Fibroblast of skin of back (primary cell): ENCODE results near the gene TNNT2.
A peak's percentile ranks its signal among the peaks of the same experiment; 100 is the strongest.

Source experiments
- DNase-seq: peaks from one replicate; pipeline ENCODE4 v3.0.0-alpha.2; 2013

The TNNT2 gene

DNA sequence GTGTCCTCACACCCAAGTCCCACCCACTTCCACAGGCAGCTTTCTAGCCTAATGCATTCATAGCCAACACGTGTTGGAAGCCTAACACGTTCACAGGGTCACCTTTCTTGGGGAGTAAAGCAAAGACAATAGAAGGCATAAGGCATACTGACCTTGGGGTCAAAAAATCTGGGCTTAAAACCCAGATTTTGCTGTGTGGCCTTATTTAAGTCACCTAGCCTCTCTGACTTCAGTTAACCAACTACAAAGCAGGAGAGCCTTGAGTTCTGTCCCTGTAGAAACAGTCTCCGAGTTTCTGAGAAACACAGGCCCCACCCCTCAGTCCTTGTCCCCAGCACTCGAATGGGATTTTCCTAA lies 1.4 kb downstream of the TNNT2 start:
- no peak for DNase-seq

DNA sequence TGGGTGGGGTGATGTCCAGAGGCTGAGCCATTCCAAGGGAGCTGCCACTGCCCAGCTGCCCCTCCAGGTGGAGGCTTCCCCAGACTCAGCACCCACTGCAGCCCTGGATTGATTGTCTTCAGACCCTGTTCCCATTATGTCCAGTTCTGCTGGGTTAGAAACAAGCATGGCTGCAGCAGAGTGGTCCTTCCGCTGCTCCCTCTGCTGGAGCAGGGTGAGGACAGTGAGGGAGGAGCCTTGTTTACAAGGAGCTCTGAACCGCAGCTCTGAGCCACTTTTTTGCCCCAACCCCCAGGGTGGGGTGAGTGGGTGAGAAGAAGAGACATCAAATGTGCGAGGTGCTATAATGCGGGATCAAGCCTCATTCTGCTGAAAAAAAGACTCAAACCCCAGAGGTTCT lies 2.3 kb downstream of the TNNT2 start:
- DNase-seq: no peak

DNA sequence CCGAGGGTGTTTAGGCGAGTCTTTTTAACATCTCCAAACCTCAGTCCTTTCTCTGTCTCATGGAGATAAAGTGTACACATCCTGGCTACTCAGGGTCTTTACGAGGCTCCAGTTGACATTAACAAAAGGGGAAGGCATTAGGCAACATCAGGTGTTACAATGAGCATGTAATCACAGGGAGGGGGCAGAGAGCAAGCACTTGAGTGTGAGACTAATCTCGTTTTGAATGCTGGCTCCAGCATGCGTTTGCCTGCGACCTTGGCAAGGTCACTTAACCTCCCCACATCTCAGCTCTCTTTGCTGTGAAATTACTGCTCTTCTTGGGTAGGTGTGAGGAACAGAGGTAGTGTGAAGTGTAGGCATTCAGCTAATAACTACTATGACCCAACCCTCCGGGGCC lies 3.1 kb downstream of the TNNT2 start:
- no peak for DNase-seq

DNA sequence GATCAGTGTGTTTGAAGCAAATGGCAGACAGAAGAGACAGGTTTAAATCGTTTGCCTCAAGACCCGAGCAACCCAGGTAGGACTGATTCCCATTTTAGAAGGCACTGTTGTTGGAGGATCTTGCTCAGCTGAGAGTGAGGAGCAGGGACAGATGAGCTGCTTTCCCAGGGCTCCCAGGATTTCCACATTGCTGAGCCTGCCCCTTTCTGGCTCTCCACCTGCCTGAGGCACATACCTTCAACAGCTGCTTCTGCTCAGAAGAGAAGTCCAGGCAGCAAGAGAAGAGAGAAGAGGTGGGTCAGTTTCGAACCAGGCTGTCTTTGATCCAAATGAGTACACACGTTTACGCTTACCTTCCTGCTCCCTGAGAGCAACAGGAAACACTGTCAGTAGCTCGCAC lies 5.7 kb downstream of the TNNT2 start:
- no peak for DNase-seq

DNA sequence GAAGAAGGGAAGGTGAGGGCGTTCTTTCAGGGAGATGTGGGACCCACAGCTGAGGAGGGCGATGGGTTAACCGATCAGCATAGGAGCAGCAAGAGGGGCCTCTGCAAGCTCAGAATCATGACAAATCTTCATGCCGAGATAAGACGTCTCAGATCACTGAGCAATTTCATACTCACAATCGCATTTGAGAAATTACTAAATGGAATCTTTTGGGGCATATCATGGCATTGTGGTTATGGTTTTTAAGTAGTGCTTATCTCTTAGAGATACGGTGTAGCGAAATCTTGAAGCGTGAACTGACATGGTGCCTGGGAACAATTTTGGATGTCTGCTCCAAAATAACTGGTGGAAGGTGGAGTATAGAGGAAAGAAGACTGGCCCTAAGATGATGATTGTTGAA lies 6.2 kb downstream of the TNNT2 start:
- DNase-seq: no peak

DNA sequence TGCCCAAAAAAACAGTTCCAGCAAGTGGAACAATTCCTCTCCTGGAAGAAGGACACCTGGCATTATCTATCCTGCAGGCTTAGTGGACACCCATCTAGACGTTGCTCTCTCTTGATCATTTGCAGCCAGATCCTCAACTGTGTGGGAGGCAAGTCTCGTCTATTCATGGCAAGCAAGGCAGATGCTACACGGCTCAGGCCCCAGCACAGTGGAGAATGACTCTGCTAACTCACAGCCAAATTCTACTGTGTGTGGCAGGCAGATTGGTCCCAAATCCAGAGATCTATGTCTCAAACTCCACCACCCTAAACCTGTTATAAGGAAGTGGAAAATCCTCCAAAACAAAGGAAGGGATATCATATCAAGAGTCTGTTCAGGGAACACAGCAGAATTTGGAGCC lies 7.0 kb downstream of the TNNT2 start:
- DNase-seq: no peak

DNA sequence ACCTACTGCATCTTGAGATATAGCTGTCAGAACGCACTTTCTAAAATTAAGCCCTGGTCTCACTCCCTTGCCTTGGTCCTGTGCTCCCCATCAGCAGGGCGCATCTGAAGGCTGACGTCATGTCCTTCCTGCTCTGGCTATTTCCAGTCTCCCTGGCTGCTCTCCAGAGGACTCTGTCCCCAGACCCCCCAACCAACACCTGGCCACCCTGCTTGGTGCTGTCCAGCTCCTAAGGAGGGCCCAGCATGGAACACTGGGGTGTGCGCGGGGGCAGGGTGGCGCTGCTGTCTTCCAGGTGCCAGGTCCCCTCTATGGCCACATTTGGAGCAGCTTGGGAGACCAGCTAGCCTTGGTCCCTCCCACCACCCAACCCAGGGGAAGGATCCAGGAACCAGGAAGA lies 8.3 kb downstream of the TNNT2 start:
- no peak for DNase-seq

DNA sequence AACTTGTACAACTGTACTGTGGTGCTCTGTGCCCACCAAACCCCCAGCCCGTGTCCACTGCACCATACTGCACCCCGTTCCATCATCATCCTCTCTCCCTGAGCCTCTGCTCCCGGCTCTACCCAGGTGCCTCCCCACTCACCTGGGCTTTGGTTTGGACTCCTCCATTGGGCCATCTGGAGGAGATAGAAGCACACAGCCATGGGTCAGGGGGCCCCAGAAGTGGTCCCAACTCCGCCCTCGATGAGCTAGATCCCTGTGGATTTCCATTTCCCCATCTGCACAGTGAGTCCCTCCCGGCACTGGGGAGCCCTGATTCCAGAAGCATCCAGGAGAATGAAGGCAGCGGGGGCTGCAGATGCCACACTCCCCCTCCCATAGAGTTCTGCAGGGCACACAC lies 10.8 kb downstream of the TNNT2 start:
- DNase-seq: no peak

DNA sequence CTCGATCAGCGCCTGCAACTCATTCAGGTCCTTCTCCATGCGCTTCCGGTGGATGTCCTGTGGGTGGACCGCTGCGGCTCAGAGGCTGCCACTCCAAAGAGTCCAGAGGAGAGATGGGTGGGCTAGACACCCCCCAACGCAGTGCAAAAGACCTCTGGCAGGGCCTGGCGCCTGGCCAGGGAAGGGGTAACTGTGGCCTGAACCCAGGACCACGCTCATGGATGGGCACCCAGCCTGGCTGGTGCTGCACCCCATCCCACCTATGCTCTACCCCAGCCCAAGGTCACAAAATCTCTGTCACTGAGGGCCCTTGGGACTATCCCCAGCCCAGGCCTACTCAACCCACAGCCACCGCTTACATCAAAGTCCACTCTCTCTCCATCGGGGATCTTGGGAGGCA lies 12.2 kb downstream of the TNNT2 start:
- no peak for DNase-seq

DNA sequence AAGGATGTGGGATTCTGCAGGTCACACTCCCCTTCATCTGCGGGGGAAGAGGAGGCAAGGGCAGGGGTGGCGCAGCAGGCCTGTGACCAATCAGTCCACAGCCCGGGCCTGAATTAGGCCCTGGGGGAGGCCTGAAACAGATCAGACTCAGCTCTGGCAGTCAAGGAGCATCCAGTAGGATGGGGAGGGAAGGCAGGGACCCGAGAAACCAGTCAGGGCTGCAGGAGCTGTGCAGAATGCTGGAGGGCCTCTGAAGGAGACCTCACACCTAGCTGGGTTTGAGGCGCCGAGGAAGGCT lies 12.7 kb downstream of the TNNT2 start:
- no peak for DNase-seq

DNA sequence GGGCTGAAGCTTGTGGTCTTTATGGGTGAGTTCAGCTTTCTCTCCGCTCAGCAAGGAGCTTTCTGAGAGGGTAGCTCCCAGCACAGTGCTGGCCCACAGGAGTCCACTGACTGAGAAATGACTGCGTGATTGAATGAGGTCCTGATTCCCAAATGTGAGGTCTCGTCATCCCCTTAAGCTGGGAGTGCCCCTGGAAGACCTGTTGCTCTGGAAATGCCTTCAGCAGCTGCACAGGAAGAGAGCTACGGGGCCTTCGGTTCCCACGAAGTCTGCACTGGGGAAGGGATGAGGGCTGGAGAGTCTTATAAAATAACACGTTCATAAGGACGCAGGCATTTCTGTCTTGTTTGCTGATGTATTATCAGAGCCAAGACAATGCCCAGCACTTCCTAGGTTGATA lies 14.0 kb downstream of the TNNT2 start:
- no peak for DNase-seq

DNA sequence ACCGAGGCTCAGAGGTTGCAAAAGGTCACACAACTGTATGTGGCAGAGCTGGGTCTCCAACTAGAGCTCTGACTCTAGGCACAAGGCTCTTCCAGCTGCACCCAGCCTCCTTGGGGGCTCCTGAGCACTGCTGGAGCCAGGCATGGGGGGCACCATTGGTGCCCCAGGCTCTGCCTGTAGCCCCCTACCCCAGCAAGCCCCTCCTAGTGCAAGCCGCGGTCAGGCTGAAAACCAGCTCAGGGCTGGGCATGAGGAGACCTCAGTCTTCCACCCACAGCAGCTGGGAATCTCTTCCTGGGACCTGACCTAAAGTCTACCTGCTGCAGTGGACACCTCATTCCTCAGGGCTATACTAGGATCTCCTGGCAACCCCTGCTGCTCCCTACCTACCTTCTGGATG lies 14.6 kb downstream of the TNNT2 start:
- DNase-seq: no peak

DNA sequence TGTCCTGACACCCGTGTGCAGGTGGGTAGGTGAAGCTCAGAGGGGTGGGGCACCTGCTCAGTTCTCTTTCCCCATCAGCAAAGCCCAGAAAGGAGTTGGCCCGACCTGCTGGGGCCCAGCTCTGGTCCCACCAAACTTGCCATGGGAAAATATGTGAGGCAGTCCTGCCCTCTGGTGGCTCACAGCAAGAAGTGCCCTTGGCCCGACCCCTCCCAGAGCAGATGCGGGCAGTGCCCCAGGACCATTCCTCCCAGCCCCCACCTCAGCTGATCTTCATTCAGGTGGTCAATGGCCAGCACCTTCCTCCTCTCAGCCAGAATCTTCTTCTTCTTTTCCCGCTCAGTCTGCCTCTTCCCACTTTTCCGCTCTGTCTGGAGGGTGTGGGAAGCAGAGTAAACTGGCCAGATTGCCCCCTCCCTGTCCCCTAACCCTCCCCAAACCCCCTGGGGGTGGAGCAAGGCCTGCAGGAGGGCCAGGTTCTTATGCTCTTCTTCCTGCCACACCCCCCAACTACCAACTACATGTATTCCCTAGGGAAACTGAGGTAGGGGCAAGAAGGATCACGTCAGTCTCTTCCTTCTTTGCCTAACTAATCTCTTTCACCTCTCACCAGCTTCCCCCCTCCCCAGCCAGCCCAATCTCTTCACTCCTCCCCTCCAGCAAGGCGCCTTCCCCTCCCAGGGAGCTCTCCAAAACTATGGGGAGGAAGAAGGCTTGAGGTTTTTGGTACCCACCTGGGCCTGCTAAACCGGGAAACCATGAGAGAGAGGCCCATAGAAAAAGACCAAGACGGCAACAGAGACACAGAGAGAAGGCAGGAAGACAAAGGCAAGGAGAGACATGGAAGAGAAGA lies 15.6 kb downstream of the TNNT2 start:
- peak; percentile 44 for DNase-seq

DNA sequence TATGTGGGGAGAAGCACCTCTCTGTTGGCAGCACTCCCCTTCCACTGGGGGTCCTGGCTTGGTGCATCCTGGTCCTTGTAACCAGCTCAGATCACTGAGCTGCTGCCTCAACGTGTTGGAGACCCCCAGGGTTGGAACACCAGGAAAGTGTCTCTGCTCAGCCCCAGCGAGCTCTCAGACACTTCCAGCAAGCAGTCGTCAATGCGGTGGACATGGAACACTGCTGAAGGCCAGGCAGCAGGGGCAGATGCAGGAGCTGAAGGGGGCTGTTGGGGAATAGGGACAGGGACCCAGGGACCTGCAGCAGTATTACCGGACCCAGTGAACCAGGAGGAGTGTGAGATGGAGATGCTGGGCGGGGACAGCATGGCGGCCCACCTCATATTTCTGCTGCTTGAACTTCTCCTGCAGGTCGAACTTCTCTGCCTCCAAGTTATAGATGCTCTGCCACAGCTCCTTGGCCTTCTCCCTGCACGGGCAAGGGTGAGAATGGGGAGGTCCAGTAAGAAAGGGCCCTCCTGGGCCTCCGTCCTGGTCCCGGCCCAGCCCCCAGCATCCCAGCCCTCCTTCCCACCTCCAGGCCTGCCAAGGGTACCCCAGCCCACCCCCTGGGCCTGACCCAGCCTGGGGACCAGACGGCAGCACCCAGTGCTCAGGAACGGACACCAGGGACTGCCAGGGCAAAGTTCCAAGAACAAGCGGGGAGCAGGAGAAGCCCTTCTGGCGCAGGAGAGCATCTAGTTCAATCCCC lies 16.4 kb downstream of the TNNT2 start:
- no peak for DNase-seq

DNA sequence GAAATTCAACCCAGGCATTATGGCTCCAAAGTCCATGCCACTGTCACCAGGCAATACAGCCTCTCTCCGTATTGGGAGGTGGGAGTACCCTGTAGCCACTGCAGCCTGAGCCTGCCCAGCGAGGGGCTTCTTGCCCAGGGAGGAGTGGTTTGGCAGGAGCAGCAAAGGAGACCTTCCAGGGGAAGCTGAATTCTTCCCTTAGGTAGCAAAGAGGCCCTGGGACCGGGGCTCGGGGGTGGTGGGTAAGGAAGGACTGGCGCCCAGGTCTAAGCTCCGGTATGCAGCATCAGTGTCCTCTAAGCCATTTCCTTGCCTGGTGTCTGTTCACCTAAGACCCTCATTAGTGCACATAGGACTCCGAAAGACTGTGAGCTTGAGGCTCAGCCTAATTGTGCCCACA lies 17.0 kb downstream of the TNNT2 start:
- DNase-seq: no peak

DNA sequence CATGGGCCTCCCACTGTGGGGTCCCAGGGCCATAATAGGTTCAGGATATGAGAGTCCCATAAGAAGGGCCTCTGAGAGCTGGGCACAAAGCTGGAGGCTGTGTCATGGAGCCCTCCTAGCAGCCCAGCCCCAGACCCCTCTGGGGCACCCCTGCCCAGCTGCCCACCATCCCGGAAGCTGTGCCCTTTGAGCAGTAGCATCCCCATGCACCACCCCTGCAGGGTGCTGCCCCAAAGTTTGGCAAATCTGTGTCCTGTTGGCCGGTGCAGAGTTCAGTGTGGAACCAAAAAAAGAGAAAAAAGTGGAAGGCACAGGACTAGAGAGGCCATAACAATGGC lies 17.6 kb downstream of the TNNT2 start:
- DNase-seq: no peak

DNA sequence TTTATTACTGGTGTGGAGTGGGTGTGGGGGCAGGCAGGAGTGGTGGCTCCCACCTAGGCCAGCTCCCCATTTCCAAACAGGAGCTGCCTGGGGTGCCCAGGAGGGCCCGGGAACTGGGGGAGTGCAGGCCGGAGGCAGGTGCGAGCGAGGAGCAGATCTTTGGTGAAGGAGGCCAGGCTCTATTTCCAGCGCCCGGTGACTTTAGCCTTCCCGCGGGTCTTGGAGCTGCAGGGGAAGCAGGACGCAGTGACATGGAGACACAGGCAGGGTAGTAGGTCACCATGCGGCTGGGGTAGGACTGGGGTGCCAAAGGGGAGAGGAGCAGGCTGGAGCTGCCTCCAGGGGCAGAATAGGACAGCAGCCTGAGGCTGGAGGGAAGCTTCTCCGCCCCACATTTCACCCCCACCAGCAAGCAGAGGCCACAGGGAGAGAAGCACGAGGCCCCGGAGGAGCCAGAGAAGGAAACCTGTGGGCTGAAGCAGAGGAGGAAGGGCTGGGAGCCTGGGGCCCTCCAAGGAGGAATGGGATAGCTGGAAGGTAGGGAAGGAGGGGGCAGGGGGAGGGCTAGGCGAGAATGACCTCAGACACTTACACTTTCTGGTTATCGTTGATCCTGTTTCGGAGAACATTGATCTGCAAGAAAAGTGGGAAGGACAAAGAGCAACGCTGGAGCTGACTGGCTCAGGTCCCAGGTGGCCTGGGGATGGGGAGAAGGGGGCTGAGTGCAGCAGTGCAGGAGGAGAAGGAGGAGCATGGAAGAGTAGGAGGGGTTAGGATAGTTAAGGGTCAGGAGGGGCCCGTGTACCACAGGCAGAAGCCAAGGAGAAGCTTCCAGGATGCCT lies 18.2 kb downstream of the TNNT2 start:
- DNase-seq: no peak

DNA sequence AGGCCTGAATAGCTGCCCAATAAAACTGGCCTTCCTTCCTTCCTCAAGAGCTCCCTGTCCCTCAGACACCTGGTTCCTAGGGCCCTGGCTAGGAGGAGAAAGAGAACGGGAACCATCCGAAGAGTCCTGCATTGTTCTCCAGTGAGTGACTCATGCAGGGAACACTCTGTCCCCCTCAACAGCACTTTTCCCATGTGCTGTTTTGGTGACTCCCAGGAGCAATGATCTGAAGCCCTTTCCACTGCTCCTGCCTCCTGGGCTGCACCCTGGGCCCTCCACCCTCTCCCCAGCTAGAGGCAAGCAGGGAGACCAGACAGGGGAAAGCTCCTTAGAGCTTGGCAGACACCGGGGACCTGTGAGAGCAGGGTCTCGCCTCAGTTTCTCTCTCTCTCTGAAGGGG lies 18.9 kb downstream of the TNNT2 start:
- peak; percentile 45 for DNase-seq

DNA sequence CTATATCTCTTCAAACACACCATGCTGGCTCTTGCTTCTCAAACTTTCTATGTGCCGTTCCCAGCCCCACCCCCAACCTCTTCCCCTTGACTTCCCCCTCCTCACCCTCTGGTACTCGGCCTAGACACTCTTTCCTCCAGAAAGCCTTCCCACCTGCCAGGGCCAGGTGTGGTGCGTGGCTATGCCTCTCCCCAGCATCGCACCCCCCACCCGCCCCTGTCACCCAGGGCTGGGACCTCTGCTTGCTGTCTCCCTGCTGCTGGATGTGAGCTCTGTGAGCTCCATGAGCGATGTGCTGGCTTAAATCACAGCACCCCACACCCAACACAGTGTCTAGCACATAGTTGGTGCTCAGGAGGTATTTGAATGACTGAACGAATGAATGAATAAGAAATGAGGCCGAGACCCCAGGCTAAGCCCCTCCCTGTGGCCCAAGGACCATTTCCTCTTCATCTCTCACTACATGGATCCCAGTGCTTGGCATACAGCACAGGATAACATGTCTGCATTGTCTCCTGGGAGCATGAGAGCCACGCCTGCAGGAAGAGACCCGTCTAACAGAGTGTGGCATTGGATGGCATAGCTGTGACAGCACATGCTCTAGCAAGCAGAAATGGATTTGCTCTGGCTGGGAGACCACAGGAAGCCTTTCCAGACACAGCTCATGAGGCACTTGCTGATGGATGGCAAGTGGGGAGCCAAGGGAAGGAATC lies 19.7 kb downstream of the TNNT2 start:
- DNase-seq: no peak

DNA sequence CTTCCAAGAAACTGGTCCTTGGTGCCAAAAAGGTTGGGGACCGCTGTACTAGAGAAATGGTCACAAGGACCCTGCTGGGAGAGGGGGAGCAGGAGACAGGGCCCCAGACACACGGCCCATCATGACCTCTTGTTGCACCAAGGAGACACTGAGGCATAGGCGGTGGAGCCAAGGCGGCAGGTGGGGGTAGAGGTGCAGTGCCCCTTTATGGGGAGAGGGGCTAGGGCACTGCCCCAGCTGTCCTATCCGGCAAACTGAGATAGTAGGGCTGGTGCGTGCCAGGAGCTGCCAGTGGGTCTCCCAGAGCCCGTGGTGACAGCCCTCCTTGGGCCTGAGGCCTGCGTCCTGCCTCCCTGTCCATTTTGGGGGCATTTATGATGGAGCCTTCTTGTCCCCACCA lies 20.3 kb downstream of the TNNT2 start:
- no peak for DNase-seq

DNA sequence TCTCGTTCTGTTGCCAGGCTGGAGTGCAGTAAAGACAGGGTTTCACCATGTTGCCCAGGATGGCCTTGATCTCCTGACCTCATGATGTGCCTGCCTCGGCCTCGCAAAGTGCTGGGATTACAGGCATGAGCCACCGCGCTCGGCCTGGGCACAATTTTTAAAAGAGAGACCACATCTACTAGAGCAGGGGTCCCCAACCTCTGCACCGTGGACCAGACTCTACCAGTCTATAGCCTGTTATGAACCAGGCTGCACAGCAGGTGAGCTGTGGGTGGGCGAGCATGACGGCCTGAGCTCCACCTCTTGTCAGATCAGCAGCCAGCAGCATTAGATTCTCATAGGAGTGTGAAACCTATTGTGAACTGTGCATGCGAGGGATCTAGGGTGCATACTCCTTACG lies 20.8 kb downstream of the TNNT2 start:
- DNase-seq: no peak

DNA sequence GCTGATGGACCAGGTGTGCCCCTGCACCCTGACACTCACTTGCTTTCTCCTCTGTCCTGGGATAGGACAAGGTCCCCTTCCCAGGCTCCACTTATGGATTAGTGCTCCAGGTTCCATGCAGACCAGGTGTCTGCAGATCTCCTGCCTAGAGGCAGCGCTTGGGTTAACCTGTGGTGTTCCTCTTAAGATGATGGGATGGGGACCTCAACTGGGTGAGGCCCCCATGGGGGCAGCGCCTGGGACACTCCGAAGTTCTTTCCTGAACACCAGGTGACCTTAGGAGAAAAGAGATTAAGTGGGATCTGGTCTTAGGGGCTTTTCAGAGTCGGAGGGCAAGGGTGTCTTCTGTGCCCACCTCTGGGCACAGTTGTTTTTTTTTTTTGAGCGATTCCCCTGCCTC lies 21.2 kb downstream of the TNNT2 start:
- no peak for DNase-seq

DNA sequence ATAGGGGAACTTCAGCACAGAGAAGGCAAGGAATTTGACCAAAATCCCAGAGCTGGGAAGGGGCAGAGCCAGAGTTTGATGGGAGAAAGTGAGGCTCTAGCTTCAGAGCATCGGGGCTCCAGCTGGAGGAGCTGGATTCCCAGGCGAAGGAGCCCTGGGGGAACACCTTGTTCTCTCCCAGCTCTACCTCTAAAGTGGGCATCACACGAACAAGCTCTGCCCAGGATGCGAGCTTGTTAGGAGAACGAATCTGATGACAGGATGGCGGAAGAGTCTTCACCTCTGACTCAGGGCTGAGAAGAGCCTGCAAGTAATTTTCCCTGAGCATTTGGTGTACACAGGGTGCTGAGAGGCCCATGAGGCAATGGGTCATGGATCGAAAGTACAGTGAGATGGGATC lies 22.0 kb downstream of the TNNT2 start:
- DNase-seq: no peak
